Spleen (tissue), 7 donors: ENCODE results near the gene H19.

Experiments
- POLR2A ChIP-seq, 3 donors: fragments of 450-650 bp; IDR thresholded peaks; one replicate each; pipeline ENCODE4 v1.5.1; 2017; ENCODE audit warnings: antibody characterized with exemption in 3 of 3, mild to moderate bottlenecking in 1 of 3
- POLR2AphosphoS5 ChIP-seq, 3 donors: sonication (generic); formaldehyde crosslinking; IDR thresholded peaks; one replicate each; pipeline ENCODE4 v1.5.1; 2017; ENCODE audit warnings: antibody characterized with exemption in 3 of 3
- TF ChIP-seq, protein P1 (sequence below), 11 experiments: fragments of 200-600 bp in 7 of 11; fragments of 450-650 bp in 4 of 11; sonication (generic) in 4 of 11; IDR thresholded peaks in 8 of 11; conservative IDR thresholded peaks in 3 of 11; 1 replicate in 7 of 11; 2 replicates in 4 of 11; pipeline versions ENCODE4 v1.4.0 to v1.8.0; 2016 to 2021; ENCODE audit warnings: antibody characterized with exemption in 11 of 11, inconsistent platforms in 4 of 11, mild to moderate bottlenecking in 1 of 11
- donor health status: DM: no; HTN: no; CAD: no; lungs with moderate emphysema.
- donor health status: DM: no; HTN: no; CAD: no.
- donor health status: DM: no; HTN: no; CAD: no.

GRCh38 chr11:1978720-1979473 lies 18.7 kb downstream of the H19 start:
- TF ChIP-seq, protein P1, sequence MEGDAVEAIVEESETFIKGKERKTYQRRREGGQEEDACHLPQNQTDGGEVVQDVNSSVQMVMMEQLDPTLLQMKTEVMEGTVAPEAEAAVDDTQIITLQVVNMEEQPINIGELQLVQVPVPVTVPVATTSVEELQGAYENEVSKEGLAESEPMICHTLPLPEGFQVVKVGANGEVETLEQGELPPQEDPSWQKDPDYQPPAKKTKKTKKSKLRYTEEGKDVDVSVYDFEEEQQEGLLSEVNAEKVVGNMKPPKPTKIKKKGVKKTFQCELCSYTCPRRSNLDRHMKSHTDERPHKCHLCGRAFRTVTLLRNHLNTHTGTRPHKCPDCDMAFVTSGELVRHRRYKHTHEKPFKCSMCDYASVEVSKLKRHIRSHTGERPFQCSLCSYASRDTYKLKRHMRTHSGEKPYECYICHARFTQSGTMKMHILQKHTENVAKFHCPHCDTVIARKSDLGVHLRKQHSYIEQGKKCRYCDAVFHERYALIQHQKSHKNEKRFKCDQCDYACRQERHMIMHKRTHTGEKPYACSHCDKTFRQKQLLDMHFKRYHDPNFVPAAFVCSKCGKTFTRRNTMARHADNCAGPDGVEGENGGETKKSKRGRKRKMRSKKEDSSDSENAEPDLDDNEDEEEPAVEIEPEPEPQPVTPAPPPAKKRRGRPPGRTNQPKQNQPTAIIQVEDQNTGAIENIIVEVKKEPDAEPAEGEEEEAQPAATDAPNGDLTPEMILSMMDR (IDR thresholded peaks at IDR 0.05 in 8 of 11, conservative IDR thresholded peaks at IDR 0.05 in 3 of 11), result no peak
- TF ChIP-seq POLR2A (IDR thresholded peaks at IDR 0.05) (no peak), POLR2AphosphoS5 (IDR thresholded peaks at IDR 0.05) (no peak)
